HepG2 (cell line): ENCODE results near the gene SYCP2. TPM values are rescaled to one million over a fixed set of nuclear protein-coding genes. Genes with fewer than 3 reads are reported as not detected.

ENCODE experiments used
- AKAP8 ChIP-seq: sonication (generic); formaldehyde crosslinking; IDR thresholded peaks from 2 replicates; pipeline ENCODE4 v1.5.1; 2020; ENCODE audit warnings: mild to moderate bottlenecking, missing genetic modification reagents
- BORCS8-MEF2B ChIP-seq: sonication (generic); formaldehyde crosslinking; IDR thresholded peaks from 2 replicates; pipeline ENCODE4 v1.8.0; 2022; ENCODE audit warnings: mild to moderate bottlenecking, missing genetic modification reagents
- FOSL1 ChIP-seq: sonication (generic); formaldehyde crosslinking; IDR thresholded peaks from 2 replicates; pipeline ENCODE4 v1.9.0; 2021; ENCODE audit warnings: missing genetic modification reagents, borderline replicate concordance
- HDAC6 ChIP-seq: fragments of 200-600 bp; sonication (generic); IDR thresholded peaks from 2 replicates; pipeline ENCODE4 v1.7.0; 2017; ENCODE audit warnings: mild to moderate bottlenecking, antibody characterized with exemption, low read length, low read depth
- HIVEP1 ChIP-seq: sonication (generic); formaldehyde crosslinking; IDR thresholded peaks from 2 replicates; pipeline ENCODE4 v1.4.0; 2020; ENCODE audit warnings: mild to moderate bottlenecking, missing genetic modification reagents
- JUNB ChIP-seq: sonication (generic); formaldehyde crosslinking; IDR thresholded peaks from 2 replicates; pipeline ENCODE4 v1.8.0; 2022; ENCODE audit warnings: missing genetic modification reagents, mild to moderate bottlenecking, borderline replicate concordance
- NR3C1 ChIP-seq: sonication (generic); formaldehyde crosslinking; IDR thresholded peaks from 2 replicates; pipeline ENCODE4 v1.4.0; 2020; ENCODE audit warnings: missing genetic modification reagents
- PHB2 ChIP-seq: fragments of 450-650 bp; IDR thresholded peaks from 2 replicates; pipeline ENCODE4 v1.6.1; 2018; ENCODE audit not compliant: partially characterized antibody
- PHF21A ChIP-seq: sonication (generic); formaldehyde crosslinking; IDR thresholded peaks from 2 replicates; pipeline ENCODE4 v1.5.0; 2020; ENCODE audit warnings: mild to moderate bottlenecking, missing genetic modification reagents
- RFX1 ChIP-seq: fragments of 450-650 bp; IDR thresholded peaks from 2 replicates; pipeline ENCODE4 v1.6.1; 2017
- ZBTB21 ChIP-seq: sonication (generic); formaldehyde crosslinking; IDR thresholded peaks from 2 replicates; pipeline ENCODE4 v1.4.0; 2020; ENCODE audit warnings: missing genetic modification reagents
- ZGPAT ChIP-seq: IDR thresholded peaks from 2 replicates; pipeline ENCODE4 v1.6.1; 2016; ENCODE audit warnings: mild to moderate bottlenecking
- ZMYM4 ChIP-seq: sonication (generic); formaldehyde crosslinking; IDR thresholded peaks from 2 replicates; pipeline ENCODE4 v1.8.1; 2023; ENCODE audit warnings: mild to moderate bottlenecking, missing genetic modification reagents
- ZNF143 ChIP-seq: sonication (generic); formaldehyde crosslinking; IDR thresholded peaks from 2 replicates; pipeline ENCODE4 v1.4.0; 2020; ENCODE audit warnings: missing genetic modification reagents
- ZNF260 ChIP-seq: sonication (generic); formaldehyde crosslinking; IDR thresholded peaks from 2 replicates; pipeline ENCODE4 v1.4.0; 2020; ENCODE audit warnings: missing genetic modification reagents, low read depth, mild to moderate bottlenecking, borderline replicate concordance
- ZNF546 ChIP-seq: sonication (generic); formaldehyde crosslinking; conservative IDR thresholded peaks from 2 replicates; pipeline ENCODE4 v1.8.1; 2023; ENCODE audit warnings: mild to moderate bottlenecking, missing genetic modification reagents
- ZNF614 ChIP-seq: IDR thresholded peaks from 2 replicates; pipeline ENCODE4 v1.6.1; 2018; ENCODE audit warnings: missing biosample characterization, missing genetic modification reagents, inconsistent platforms, borderline replicate concordance
- ZNF790 ChIP-seq: sonication (generic); formaldehyde crosslinking; IDR thresholded peaks from 2 replicates; pipeline ENCODE4 v1.8.0; 2022; ENCODE audit warnings: missing genetic modification reagents, mild to moderate bottlenecking, borderline replicate concordance
- ZNF850 ChIP-seq: sonication (generic); formaldehyde crosslinking; conservative IDR thresholded peaks from 2 replicates; pipeline ENCODE4 v1.9.0; 2021; ENCODE audit warnings: mild to moderate bottlenecking, missing genetic modification reagents
- polyA plus RNA-seq, 8 experiments: library from polyadenylated mRNA; depleted of rRNA in 3 of 8; stranded (reverse) in 7 of 8; unstranded in 1 of 8; fragments of >200 nt; fragmentation: Illumina TruSeq in 4 of 8; extraction: Trizol in 4 of 8; gene quantifications; 2 replicates each; pipeline versions ENCODE4 v1.2.1 to v1.2.3, GENCODE V29; 2011 to 2016; ENCODE audit warnings: low read depth in 4 of 8, missing spikeins in 1 of 8, mixed read lengths in 1 of 8; ENCODE audit not compliant: insufficient read depth in 1 of 8
- total RNA-seq, 5 experiments: library from RNA; depleted of rRNA; stranded (reverse); fragments of >200 nt; fragmentation: Illumina TruSeq; extraction: Trizol; gene quantifications; 2 replicates each; pipeline ENCODE4 v1.2.3, GENCODE V29; 2016; ENCODE audit warnings: low read depth in 1 of 5
- TF ChIP-seq, protein P1 (sequence below): sonication (generic); formaldehyde crosslinking; IDR thresholded peaks from 2 replicates; pipeline ENCODE4 v1.4.0; 2020; ENCODE audit warnings: mild to moderate bottlenecking, missing genetic modification reagents, borderline replicate concordance
- TF ChIP-seq, protein P2 (sequence below): fragments of 450-650 bp; IDR thresholded peaks from 2 replicates; pipeline ENCODE4 v1.6.1; 2017; ENCODE audit warnings: mild to moderate bottlenecking

SYCP2 gene
- total and polyA plus RNA-seq, 2 of the 13 experiments (the other 11 are each of a cell fraction or from before 2014, with no cell fraction given): 0.07 to 0.24 TPM

- TF ChIP-seq, protein P1, sequence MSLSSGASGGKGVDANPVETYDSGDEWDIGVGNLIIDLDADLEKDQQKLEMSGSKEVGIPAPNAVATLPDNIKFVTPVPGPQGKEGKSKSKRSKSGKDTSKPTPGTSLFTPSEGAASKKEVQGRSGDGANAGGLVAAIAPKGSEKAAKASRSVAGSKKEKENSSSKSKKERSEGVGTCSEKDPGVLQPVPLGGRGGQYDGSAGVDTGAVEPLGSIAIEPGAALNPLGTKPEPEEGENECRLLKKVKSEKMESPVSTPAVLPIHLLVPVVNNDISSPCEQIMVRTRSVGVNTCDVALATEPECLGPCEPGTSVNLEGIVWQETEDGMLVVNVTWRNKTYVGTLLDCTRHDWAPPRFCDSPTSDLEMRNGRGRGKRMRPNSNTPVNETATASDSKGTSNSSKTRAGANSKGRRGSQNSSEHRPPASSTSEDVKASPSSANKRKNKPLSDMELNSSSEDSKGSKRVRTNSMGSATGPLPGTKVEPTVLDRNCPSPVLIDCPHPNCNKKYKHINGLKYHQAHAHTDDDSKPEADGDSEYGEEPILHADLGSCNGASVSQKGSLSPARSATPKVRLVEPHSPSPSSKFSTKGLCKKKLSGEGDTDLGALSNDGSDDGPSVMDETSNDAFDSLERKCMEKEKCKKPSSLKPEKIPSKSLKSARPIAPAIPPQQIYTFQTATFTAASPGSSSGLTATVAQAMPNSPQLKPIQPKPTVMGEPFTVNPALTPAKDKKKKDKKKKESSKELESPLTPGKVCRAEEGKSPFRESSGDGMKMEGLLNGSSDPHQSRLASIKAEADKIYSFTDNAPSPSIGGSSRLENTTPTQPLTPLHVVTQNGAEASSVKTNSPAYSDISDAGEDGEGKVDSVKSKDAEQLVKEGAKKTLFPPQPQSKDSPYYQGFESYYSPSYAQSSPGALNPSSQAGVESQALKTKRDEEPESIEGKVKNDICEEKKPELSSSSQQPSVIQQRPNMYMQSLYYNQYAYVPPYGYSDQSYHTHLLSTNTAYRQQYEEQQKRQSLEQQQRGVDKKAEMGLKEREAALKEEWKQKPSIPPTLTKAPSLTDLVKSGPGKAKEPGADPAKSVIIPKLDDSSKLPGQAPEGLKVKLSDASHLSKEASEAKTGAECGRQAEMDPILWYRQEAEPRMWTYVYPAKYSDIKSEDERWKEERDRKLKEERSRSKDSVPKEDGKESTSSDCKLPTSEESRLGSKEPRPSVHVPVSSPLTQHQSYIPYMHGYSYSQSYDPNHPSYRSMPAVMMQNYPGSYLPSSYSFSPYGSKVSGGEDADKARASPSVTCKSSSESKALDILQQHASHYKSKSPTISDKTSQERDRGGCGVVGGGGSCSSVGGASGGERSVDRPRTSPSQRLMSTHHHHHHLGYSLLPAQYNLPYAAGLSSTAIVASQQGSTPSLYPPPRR (CRISPR knock-in tag): peak; percentile 64; the same call in 1 of the 2 replicates
- TF ChIP-seq ZMYM4 (CRISPR knock-in tag): peak; percentile 92
- peak; percentile 88 for TF ChIP-seq PHF21A
- peak; percentile 91; the same call in 1 of the 2 replicates for TF ChIP-seq ZNF790 (CRISPR knock-in tag)
- TF ChIP-seq ZNF850 (CRISPR knock-in tag): no peak
- no peak for TF ChIP-seq PHB2
- TF ChIP-seq RFX1: no peak
- TF ChIP-seq, protein P2, sequence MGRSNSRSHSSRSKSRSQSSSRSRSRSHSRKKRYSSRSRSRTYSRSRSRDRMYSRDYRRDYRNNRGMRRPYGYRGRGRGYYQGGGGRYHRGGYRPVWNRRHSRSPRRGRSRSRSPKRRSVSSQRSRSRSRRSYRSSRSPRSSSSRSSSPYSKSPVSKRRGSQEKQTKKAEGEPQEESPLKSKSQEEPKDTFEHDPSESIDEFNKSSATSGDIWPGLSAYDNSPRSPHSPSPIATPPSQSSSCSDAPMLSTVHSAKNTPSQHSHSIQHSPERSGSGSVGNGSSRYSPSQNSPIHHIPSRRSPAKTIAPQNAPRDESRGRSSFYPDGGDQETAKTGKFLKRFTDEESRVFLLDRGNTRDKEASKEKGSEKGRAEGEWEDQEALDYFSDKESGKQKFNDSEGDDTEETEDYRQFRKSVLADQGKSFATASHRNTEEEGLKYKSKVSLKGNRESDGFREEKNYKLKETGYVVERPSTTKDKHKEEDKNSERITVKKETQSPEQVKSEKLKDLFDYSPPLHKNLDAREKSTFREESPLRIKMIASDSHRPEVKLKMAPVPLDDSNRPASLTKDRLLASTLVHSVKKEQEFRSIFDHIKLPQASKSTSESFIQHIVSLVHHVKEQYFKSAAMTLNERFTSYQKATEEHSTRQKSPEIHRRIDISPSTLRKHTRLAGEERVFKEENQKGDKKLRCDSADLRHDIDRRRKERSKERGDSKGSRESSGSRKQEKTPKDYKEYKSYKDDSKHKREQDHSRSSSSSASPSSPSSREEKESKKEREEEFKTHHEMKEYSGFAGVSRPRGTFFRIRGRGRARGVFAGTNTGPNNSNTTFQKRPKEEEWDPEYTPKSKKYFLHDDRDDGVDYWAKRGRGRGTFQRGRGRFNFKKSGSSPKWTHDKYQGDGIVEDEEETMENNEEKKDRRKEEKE: no peak
- peak; percentile 66 for TF ChIP-seq ZBTB21 (CRISPR knock-in tag)
- TF ChIP-seq AKAP8 (CRISPR knock-in tag): peak; percentile 92
- TF ChIP-seq JUNB (CRISPR knock-in tag): no peak
- TF ChIP-seq ZNF546 (CRISPR knock-in tag): 0 out of 2 replicates have a peak, but pooled peaks have one; percentile 36
- TF ChIP-seq BORCS8-MEF2B (CRISPR knock-in tag): peak; percentile 95
- TF ChIP-seq HIVEP1 (CRISPR knock-in tag): peak; percentile 74; the same call in 1 of the 2 replicates
- peak; percentile 86 for TF ChIP-seq ZGPAT
- peak; percentile 93 for TF ChIP-seq ZNF143 (CRISPR knock-in tag)
- no peak for TF ChIP-seq HDAC6
- peak; percentile 19; the same call in 1 of the 2 replicates for TF ChIP-seq ZNF614 (CRISPR knock-in tag)
- TF ChIP-seq FOSL1 (CRISPR knock-in tag): no peak
- TF ChIP-seq NR3C1 (CRISPR knock-in tag): no peak
- 0 out of 2 replicates have a peak, but pooled peaks have one; percentile 30 for TF ChIP-seq ZNF260 (CRISPR knock-in tag)
Measured at GRCh38 chr20:59940129-59940955, 6.9 kb upstream of the SYCP2 start, which contains the start of the genes FAM217B and PPP1R3D (continued).
